Activated CD4-positive, alpha-beta T cell treated with anti-CD3 and anti-CD28 coated beads, Interleukin-2, amount 50 U/mL, for 4 hours (primary cell): ENCODE data around the gene SLC39A9.
"Not testable (repeated sequence)": the region's sequence is repeated elsewhere in the genome, so short reads cannot be mapped to it uniquely, and the experiment has no call there.

Experiments
- DNase-seq, 2 experiments: peaks; one replicate each; pipeline ENCODE4 v3.0.0-alpha.2; 2020

Gene SLC39A9

GRCh38 chr14:69372146-69372545, 26.3 kb upstream of the SLC39A9 start:
- DNase-seq = no peak

GRCh38 chr14:69373104-69373503, 25.4 kb upstream of the SLC39A9 start:
- DNase-seq = no peak

GRCh38 chr14:69374235-69374634, 24.3 kb upstream of the SLC39A9 start:
- DNase-seq = no peak

- DNase-seq = no peak
Observed at GRCh38 chr14:69375182-69375581, 23.3 kb upstream of the SLC39A9 start.

- no peak for DNase-seq
Observed at GRCh38 chr14:69375722-69376121, 22.8 kb upstream of the SLC39A9 start.

- no peak for DNase-seq
Observed at GRCh38 chr14:69376439-69376838, 22.1 kb upstream of the SLC39A9 start.

- DNase-seq = no peak
Observed at GRCh38 chr14:69378274-69378673, 20.2 kb upstream of the SLC39A9 start.

GRCh38 chr14:69387311-69387710, 11.2 kb upstream of the SLC39A9 start:
- DNase-seq = no peak

- DNase-seq = not testable (repeated sequence)
Observed at GRCh38 chr14:69391400-69391799, 7.1 kb upstream of the SLC39A9 start.

GRCh38 chr14:69392481-69392880, 6.0 kb upstream of the SLC39A9 start:
- no peak for DNase-seq

GRCh38 chr14:69395929-69396328, 2.6 kb upstream of the SLC39A9 start:
- no peak for DNase-seq

- peak in 1 of 2 experiments; percentile 51 for DNase-seq
Observed at GRCh38 chr14:69398818-69399210, 322 bp downstream of the SLC39A9 start.

GRCh38 chr14:69399750-69400149, 1.3 kb downstream of the SLC39A9 start:
- DNase-seq = no peak

- DNase-seq = no peak
Observed at GRCh38 chr14:69400154-69400553, 1.7 kb downstream of the SLC39A9 start.

GRCh38 chr14:69401841-69402240, 3.3 kb downstream of the SLC39A9 start:
- DNase-seq = no peak

- DNase-seq = no peak
Observed at GRCh38 chr14:69404478-69404877, 6.0 kb downstream of the SLC39A9 start.

- DNase-seq = no peak
Observed at GRCh38 chr14:69404883-69405282, 6.4 kb downstream of the SLC39A9 start.

- DNase-seq = no peak
Observed at GRCh38 chr14:69405762-69406161, 7.3 kb downstream of the SLC39A9 start.

GRCh38 chr14:69408331-69408960, 10.0 kb downstream of the SLC39A9 start:
- DNase-seq = no peak

GRCh38 chr14:69413483-69413882, 15.0 kb downstream of the SLC39A9 start:
- DNase-seq = no peak

GRCh38 chr14:69416087-69416486, 17.6 kb downstream of the SLC39A9 start:
- not testable (repeated sequence) for DNase-seq

GRCh38 chr14:69423279-69423678, 24.8 kb downstream of the SLC39A9 start:
- DNase-seq = no peak

GRCh38 chr14:69424149-69424923, 25.8 kb downstream of the SLC39A9 start:
- no peak for DNase-seq

- no peak for DNase-seq
Observed at GRCh38 chr14:69427596-69427995, 29.1 kb downstream of the SLC39A9 start.
